ENCODE measurements around the gene AMBRA1. TPM values are rescaled to one million over a fixed set of nuclear protein-coding genes. Genes with fewer than 3 reads are reported as not detected.

AMBRA1 gene
- total and polyA plus RNA-seq, 2 of the 8 experiments (the other 6 are each of a cell fraction or from before 2014, with no cell fraction given): 14.2 to 37.4 TPM

DNA sequence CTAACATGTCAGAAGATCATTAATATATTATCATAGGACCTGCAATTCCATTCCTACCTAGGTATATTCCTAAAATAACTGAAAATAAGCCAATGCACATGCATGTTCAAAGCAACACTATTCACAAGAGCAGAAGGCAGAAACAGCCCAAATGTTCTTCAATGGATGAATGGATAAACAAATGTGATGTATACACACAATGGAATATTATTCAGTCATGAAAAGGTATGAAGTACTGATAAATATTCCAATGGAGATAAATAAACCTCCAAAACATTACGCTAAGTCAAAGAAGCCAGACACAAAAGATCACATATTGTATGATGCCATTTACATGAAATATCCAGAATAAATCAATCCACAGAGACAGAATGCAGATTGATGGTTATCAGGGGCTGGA, 16.8 kb downstream of the AMBRA1 start (continued):
- TF ChIP-seq, protein P1, sequence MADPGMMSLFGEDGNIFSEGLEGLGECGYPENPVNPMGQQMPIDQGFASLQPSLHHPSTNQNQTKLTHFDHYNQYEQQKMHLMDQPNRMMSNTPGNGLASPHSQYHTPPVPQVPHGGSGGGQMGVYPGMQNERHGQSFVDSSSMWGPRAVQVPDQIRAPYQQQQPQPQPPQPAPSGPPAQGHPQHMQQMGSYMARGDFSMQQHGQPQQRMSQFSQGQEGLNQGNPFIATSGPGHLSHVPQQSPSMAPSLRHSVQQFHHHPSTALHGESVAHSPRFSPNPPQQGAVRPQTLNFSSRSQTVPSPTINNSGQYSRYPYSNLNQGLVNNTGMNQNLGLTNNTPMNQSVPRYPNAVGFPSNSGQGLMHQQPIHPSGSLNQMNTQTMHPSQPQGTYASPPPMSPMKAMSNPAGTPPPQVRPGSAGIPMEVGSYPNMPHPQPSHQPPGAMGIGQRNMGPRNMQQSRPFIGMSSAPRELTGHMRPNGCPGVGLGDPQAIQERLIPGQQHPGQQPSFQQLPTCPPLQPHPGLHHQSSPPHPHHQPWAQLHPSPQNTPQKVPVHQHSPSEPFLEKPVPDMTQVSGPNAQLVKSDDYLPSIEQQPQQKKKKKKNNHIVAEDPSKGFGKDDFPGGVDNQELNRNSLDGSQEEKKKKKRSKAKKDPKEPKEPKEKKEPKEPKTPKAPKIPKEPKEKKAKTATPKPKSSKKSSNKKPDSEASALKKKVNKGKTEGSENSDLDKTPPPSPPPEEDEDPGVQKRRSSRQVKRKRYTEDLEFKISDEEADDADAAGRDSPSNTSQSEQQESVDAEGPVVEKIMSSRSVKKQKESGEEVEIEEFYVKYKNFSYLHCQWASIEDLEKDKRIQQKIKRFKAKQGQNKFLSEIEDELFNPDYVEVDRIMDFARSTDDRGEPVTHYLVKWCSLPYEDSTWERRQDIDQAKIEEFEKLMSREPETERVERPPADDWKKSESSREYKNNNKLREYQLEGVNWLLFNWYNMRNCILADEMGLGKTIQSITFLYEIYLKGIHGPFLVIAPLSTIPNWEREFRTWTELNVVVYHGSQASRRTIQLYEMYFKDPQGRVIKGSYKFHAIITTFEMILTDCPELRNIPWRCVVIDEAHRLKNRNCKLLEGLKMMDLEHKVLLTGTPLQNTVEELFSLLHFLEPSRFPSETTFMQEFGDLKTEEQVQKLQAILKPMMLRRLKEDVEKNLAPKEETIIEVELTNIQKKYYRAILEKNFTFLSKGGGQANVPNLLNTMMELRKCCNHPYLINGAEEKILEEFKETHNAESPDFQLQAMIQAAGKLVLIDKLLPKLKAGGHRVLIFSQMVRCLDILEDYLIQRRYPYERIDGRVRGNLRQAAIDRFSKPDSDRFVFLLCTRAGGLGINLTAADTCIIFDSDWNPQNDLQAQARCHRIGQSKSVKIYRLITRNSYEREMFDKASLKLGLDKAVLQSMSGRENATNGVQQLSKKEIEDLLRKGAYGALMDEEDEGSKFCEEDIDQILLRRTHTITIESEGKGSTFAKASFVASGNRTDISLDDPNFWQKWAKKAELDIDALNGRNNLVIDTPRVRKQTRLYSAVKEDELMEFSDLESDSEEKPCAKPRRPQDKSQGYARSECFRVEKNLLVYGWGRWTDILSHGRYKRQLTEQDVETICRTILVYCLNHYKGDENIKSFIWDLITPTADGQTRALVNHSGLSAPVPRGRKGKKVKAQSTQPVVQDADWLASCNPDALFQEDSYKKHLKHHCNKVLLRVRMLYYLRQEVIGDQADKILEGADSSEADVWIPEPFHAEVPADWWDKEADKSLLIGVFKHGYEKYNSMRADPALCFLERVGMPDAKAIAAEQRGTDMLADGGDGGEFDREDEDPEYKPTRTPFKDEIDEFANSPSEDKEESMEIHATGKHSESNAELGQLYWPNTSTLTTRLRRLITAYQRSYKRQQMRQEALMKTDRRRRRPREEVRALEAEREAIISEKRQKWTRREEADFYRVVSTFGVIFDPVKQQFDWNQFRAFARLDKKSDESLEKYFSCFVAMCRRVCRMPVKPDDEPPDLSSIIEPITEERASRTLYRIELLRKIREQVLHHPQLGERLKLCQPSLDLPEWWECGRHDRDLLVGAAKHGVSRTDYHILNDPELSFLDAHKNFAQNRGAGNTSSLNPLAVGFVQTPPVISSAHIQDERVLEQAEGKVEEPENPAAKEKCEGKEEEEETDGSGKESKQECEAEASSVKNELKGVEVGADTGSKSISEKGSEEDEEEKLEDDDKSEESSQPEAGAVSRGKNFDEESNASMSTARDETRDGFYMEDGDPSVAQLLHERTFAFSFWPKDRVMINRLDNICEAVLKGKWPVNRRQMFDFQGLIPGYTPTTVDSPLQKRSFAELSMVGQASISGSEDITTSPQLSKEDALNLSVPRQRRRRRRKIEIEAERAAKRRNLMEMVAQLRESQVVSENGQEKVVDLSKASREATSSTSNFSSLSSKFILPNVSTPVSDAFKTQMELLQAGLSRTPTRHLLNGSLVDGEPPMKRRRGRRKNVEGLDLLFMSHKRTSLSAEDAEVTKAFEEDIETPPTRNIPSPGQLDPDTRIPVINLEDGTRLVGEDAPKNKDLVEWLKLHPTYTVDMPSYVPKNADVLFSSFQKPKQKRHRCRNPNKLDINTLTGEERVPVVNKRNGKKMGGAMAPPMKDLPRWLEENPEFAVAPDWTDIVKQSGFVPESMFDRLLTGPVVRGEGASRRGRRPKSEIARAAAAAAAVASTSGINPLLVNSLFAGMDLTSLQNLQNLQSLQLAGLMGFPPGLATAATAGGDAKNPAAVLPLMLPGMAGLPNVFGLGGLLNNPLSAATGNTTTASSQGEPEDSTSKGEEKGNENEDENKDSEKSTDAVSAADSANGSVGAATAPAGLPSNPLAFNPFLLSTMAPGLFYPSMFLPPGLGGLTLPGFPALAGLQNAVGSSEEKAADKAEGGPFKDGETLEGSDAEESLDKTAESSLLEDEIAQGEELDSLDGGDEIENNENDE (IDR thresholded peaks at IDR 0.05; ENCODE audit: insufficient replicate concordance, low read length): no peak
- TF ChIP-seq EZH2 (IDR thresholded peaks at IDR 0.05; ENCODE audit: low read depth, low read length, severe bottlenecking): no peak
- TF ChIP-seq EGR1 (IDR thresholded peaks at IDR 0.05; ENCODE audit: borderline replicate concordance, low read depth, low read length): no peak
- no peak for TF ChIP-seq GTF2F1 (IDR thresholded peaks at IDR 0.05; ENCODE audit: borderline replicate concordance, low read depth, low read length)
- TF ChIP-seq KDM4A (IDR thresholded peaks at IDR 0.05; ENCODE audit: low read depth, low read length, severe bottlenecking): no peak
- no peak for TF ChIP-seq SRF (IDR thresholded peaks at IDR 0.05; ENCODE audit: low read depth, low read length)
- no peak for TF ChIP-seq RFX5 (IDR thresholded peaks at IDR 0.05; ENCODE audit: borderline replicate concordance, low read depth, low read length)
- TF ChIP-seq CBX5 (IDR thresholded peaks at IDR 0.05; ENCODE audit: low read depth, low read length): no peak

All from H1 (cell line).